HEK293 (cell line): Measurements from ENCODE around the gene ZCCHC24.

Experiments used
- CTCF ChIA-PET: fragments of 350-600 bp; formaldehyde crosslinking; extraction: SDS; loops from one replicate; lab custom pipeline; 2021; ENCODE audit warnings: antibody characterized with exemption; lab: Yijun Ruan, JAX
- POLR2A ChIA-PET: fragments of 300-600 bp; formaldehyde crosslinking; extraction: SDS; loops from one replicate; lab custom pipeline; 2020; ENCODE audit warnings: antibody characterized with exemption, inconsistent platforms; lab: Yijun Ruan, JAX
- H3K27ac ChIP-seq: fragments of 200-500 bp; sonication (Bioruptor generic); 2 replicates; pipeline ENCODE4 v1.5.1; 2014; ENCODE audit warnings: low read depth, low read length, control low read depth, inconsistent platforms; ENCODE audit errors: extremely low read depth
- H3K36me3 ChIP-seq, 2 experiments: fragments of 200-500 bp in 1 of 2; sonication (Bioruptor generic) in 1 of 2; 1 replicate in 1 of 2; 2 replicates in 1 of 2; pipeline ENCODE4 v1.5.1; 2014 to 2017; ENCODE audit warnings: inconsistent platforms in 2 of 2, low read length in 2 of 2; ENCODE audit not compliant: control insufficient read depth in 2 of 2, insufficient read depth in 1 of 2
- H3K4me1 ChIP-seq: fragments of 200-500 bp; sonication (Bioruptor generic); 2 replicates; pipeline ENCODE4 v1.5.1; 2014; ENCODE audit warnings: mild to moderate bottlenecking, low read length, inconsistent platforms; ENCODE audit not compliant: control insufficient read depth, insufficient read depth
- H3K4me3 ChIP-seq: 2 replicates; pipeline ENCODE4 v1.5.1; 2011; ENCODE audit warnings: low read depth, mild to moderate bottlenecking, control low read depth, low read length, moderate library complexity
- H3K9me3 ChIP-seq: fragments of 200-500 bp; sonication (Bioruptor generic); 2 replicates; pipeline ENCODE4 v1.5.1; 2014; ENCODE audit warnings: low read depth, low read length, inconsistent platforms; ENCODE audit not compliant: control insufficient read depth, insufficient read depth
- AEBP2 ChIP-seq: fragments of 450-650 bp; formaldehyde crosslinking; IDR thresholded peaks from 2 replicates; pipeline ENCODE4 v1.5.1; 2016; ENCODE audit warnings: missing biosample characterization, missing genetic modification characterization, borderline replicate concordance
- GLIS2 ChIP-seq: fragments of 450-650 bp; formaldehyde crosslinking; IDR thresholded peaks from 2 replicates; pipeline ENCODE4 v1.5.1; 2016; ENCODE audit warnings: missing biosample characterization, missing genetic modification characterization
- HIC1 ChIP-seq: fragments of 450-650 bp; formaldehyde crosslinking; IDR thresholded peaks from 2 replicates; pipeline ENCODE4 v1.5.1; 2016; ENCODE audit warnings: missing biosample characterization, missing genetic modification characterization
- OVOL3 ChIP-seq: fragments of 450-650 bp; formaldehyde crosslinking; IDR thresholded peaks from 2 replicates; pipeline ENCODE4 v1.5.1; 2016; ENCODE audit warnings: missing biosample characterization, missing genetic modification characterization
- PRDM1 ChIP-seq: fragments of 450-650 bp; formaldehyde crosslinking; IDR thresholded peaks from 2 replicates; pipeline ENCODE4; 2016; ENCODE audit warnings: missing biosample characterization, missing genetic modification characterization
- RBAK ChIP-seq: fragments of 450-650 bp; formaldehyde crosslinking; IDR thresholded peaks from 2 replicates; pipeline ENCODE4 v1.5.1; 2016; ENCODE audit warnings: missing biosample characterization, missing genetic modification characterization
- SETDB1 ChIP-seq: IDR thresholded peaks from one replicate; pipeline ENCODE4 v1.6.1; 2017; ENCODE audit warnings: mild to moderate bottlenecking, low read length, moderate library complexity, mixed read lengths; ENCODE audit not compliant: insufficient read length
- YY2 ChIP-seq: fragments of 450-650 bp; formaldehyde crosslinking; IDR thresholded peaks from 2 replicates; pipeline ENCODE4 v1.5.1; 2016; ENCODE audit warnings: missing biosample characterization, missing genetic modification characterization
- ZBTB21 ChIP-seq: fragments of 450-650 bp; formaldehyde crosslinking; IDR thresholded peaks from 2 replicates; pipeline ENCODE4 v1.5.1; 2017; ENCODE audit warnings: missing biosample characterization, missing genetic modification characterization
- ZBTB8A ChIP-seq: fragments of 450-650 bp; formaldehyde crosslinking; IDR thresholded peaks from 2 replicates; pipeline ENCODE4 v1.5.1; 2016; ENCODE audit warnings: missing biosample characterization, missing genetic modification characterization
- ZNF132 ChIP-seq: fragments of 450-650 bp; formaldehyde crosslinking; IDR thresholded peaks from 2 replicates; pipeline ENCODE4 v1.5.1; 2017; ENCODE audit warnings: missing biosample characterization, missing genetic modification characterization, borderline replicate concordance
- ZNF169 ChIP-seq: fragments of 450-650 bp; formaldehyde crosslinking; IDR thresholded peaks from 2 replicates; pipeline ENCODE4 v1.5.1; 2016; ENCODE audit warnings: missing biosample characterization, missing genetic modification characterization
- ZNF19 ChIP-seq: fragments of 450-650 bp; formaldehyde crosslinking; IDR thresholded peaks from 2 replicates; pipeline ENCODE4; 2016; ENCODE audit warnings: missing biosample characterization, missing genetic modification characterization, low read depth
- ZNF211 ChIP-seq: fragments of 450-650 bp; formaldehyde crosslinking; IDR thresholded peaks from 2 replicates; pipeline ENCODE4 v1.5.1; 2016; ENCODE audit warnings: low read depth, missing biosample characterization, missing genetic modification characterization
- ZNF221 ChIP-seq: fragments of 450-650 bp; formaldehyde crosslinking; IDR thresholded peaks from 2 replicates; pipeline ENCODE4 v1.5.1; 2017; ENCODE audit warnings: missing biosample characterization, missing genetic modification characterization, borderline replicate concordance
- ZNF239 ChIP-seq: fragments of 450-650 bp; formaldehyde crosslinking; IDR thresholded peaks from 2 replicates; pipeline ENCODE4 v1.5.1; 2016; ENCODE audit warnings: missing biosample characterization, missing genetic modification characterization
- ZNF26 ChIP-seq: fragments of 450-650 bp; formaldehyde crosslinking; IDR thresholded peaks from 2 replicates; pipeline ENCODE4 v1.5.1; 2016; ENCODE audit warnings: missing biosample characterization, missing genetic modification characterization
- ZNF311 ChIP-seq: fragments of 450-650 bp; formaldehyde crosslinking; IDR thresholded peaks from 2 replicates; pipeline ENCODE4 v1.5.1; 2017; ENCODE audit warnings: missing biosample characterization, missing genetic modification characterization, borderline replicate concordance
- ZNF580 ChIP-seq: fragments of 450-650 bp; formaldehyde crosslinking; IDR thresholded peaks from 2 replicates; pipeline ENCODE4 v1.5.1; 2016; ENCODE audit warnings: missing biosample characterization, missing genetic modification characterization
- ZNF658 ChIP-seq: fragments of 450-650 bp; formaldehyde crosslinking; IDR thresholded peaks from 2 replicates; pipeline ENCODE4; 2016; ENCODE audit warnings: missing biosample characterization, missing genetic modification characterization
- ZNF664 ChIP-seq: fragments of 450-650 bp; formaldehyde crosslinking; IDR thresholded peaks from 2 replicates; pipeline ENCODE4 v1.5.1; 2016; ENCODE audit warnings: missing biosample characterization, missing genetic modification characterization

ZCCHC24 gene

GRCh38 chr10:79410315-79411094, 34.9 kb downstream of the ZCCHC24 start:
- Histone ChIP-seq H3K9me3 (no peaks in the 10 kb centered on the region), H3K27ac (no peak overlapping the region), H3K36me3 (no peaks in the 10 kb centered on the region), H3K4me3 (no peak overlapping the region), H3K4me1 (peaks cover 10% of the 10 kb centered on the region)
- CTCF ChIA-PET = no interaction called here
- POLR2A ChIA-PET = no interaction called here
- no peak for TF ChIP-seq RBAK (tag by site-specific recombination)
- no peak for TF ChIP-seq ZNF132 (tag by site-specific recombination)

- no peaks in the 10 kb centered on the region for H3K9me3 ChIP-seq
- H3K4me1 ChIP-seq = peaks cover 18% of the 10 kb centered on the region
- POLR2A ChIA-PET = no interaction called here
- CTCF ChIA-PET = interaction anchor here (0.9 to 1.4 kb wide), 2 partner anchors 10 to 81 kb away, joined by 3 to 7 read pairs; no protein-coding TSS in a partner anchor
- no peak for TF ChIP-seq YY2 (tag by site-specific recombination)
- no peak for TF ChIP-seq ZNF239 (tag by site-specific recombination)
- no peak for TF ChIP-seq HIC1 (tag by site-specific recombination)
- TF ChIP-seq AEBP2 (tag by site-specific recombination) = no peak
- no peak for TF ChIP-seq PRDM1 (tag by site-specific recombination)
- no peak for TF ChIP-seq ZBTB8A
- TF ChIP-seq ZBTB21 (tag by site-specific recombination) = no peak
- no peak for TF ChIP-seq ZNF658 (tag by site-specific recombination)
- no peak for TF ChIP-seq SETDB1
- TF ChIP-seq ZNF580 = no peak
- no peak for TF ChIP-seq ZNF26 (tag by site-specific recombination)
- TF ChIP-seq OVOL3 (tag by site-specific recombination) = no peak
- no peak for TF ChIP-seq ZNF221 (tag by site-specific recombination)
- TF ChIP-seq ZNF311 (tag by site-specific recombination) = no peak
- TF ChIP-seq ZNF19 (tag by site-specific recombination) = no peak
- TF ChIP-seq GLIS2 (tag by site-specific recombination) = no peak
- TF ChIP-seq RBAK (tag by site-specific recombination) = no peak
- TF ChIP-seq ZNF169 (tag by site-specific recombination) = no peak
- TF ChIP-seq ZNF211 (tag by site-specific recombination) = no peak
- no peak for TF ChIP-seq ZNF664 (tag by site-specific recombination)
- H3K27ac ChIP-seq = no peak overlapping the region
- H3K36me3 ChIP-seq = no peaks in the 10 kb centered on the region
- no peak overlapping the region for H3K4me3 ChIP-seq
Measured at GRCh38 chr10:79409726-79410085, 35.7 kb downstream of the ZCCHC24 start.
